ENCODE measurements around the gene C10orf120. TPM values are rescaled to one million over a fixed set of nuclear protein-coding genes. Genes with fewer than 3 reads are reported as not detected.

Gene C10orf120
- total RNA-seq, 1 donor from 2014 or later, result not detected

- no peak for DNase-seq (ENCODE audit: low spot score)
- ATAC-seq, result no peak
- intact Hi-C loops (cut with DNase I), result no loop called here
Observed at GRCh38 chr10:122665329-122665860, 34.3 kb downstream of the C10orf120 start.

GRCh38 chr10:122664501-122664900 lies 35.1 kb downstream of the C10orf120 start:
- ATAC-seq (no peak), DNase-seq (ENCODE audit: low spot score) (no peak)
- intact Hi-C loops (cut with DNase I), result no loop called here

GRCh38 chr10:122663516-122664130 lies 36.0 kb downstream of the C10orf120 start:
- no peak for DNase-seq (ENCODE audit: low spot score)
- intact Hi-C loops (cut with DNase I), result no loop called here
- no peak for ATAC-seq

- DNase-seq (ENCODE audit: low spot score), result no peak
Observed at GRCh38 chr10:122662231-122662630, 37.4 kb downstream of the C10orf120 start.

GRCh38 chr10:122660696-122661095 lies 39.0 kb downstream of the C10orf120 start:
- intact Hi-C loops (cut with DNase I), result no loop called here
- no peak for DNase-seq (ENCODE audit: low spot score)
- ATAC-seq, result no peak

More at GRCh38 chr10:122662231-122662630, 37.4 kb downstream of the C10orf120 start:
- no peak for ATAC-seq
- intact Hi-C loops (cut with DNase I), result no loop called here

- no peak for ATAC-seq
- intact Hi-C loops (cut with DNase I), result no loop called here
- DNase-seq (ENCODE audit: low spot score), result no peak
Observed at GRCh38 chr10:122659651-122660050, 40.0 kb downstream of the C10orf120 start.

GRCh38 chr10:122659126-122659525 lies 40.5 kb downstream of the C10orf120 start:
- DNase-seq (ENCODE audit: low spot score) (no peak), ATAC-seq (no peak)
- intact Hi-C loops (cut with DNase I), result no loop called here

- ATAC-seq (peak; percentile 67), DNase-seq (ENCODE audit: low spot score) (no peak)
- intact Hi-C loops (cut with DNase I), result no loop called here
Observed at GRCh38 chr10:122658356-122659049, 41.1 kb downstream of the C10orf120 start.

- no peak for DNase-seq (ENCODE audit: low spot score)
- ATAC-seq, result no peak
- intact Hi-C loops (cut with DNase I), result no loop called here
Observed at GRCh38 chr10:122657729-122658128, 41.9 kb downstream of the C10orf120 start.

- intact Hi-C loops (cut with DNase I), result no loop called here
- no peak for ATAC-seq
- DNase-seq (ENCODE audit: low spot score), result no peak
Observed at GRCh38 chr10:122657255-122657654, 42.4 kb downstream of the C10orf120 start.

- ATAC-seq (no peak), DNase-seq (ENCODE audit: low spot score) (no peak)
- intact Hi-C loops (cut with DNase I), result no loop called here
Observed at GRCh38 chr10:122656741-122657140, 42.9 kb downstream of the C10orf120 start.

- ATAC-seq (no peak), DNase-seq (ENCODE audit: low spot score) (no peak)
- intact Hi-C loops (cut with DNase I), result no loop called here
Observed at GRCh38 chr10:122656308-122656705, 43.3 kb downstream of the C10orf120 start.

- intact Hi-C loops (cut with DNase I), result no loop called here
- DNase-seq (ENCODE audit: low spot score) (no peak), ATAC-seq (no peak)
Observed at GRCh38 chr10:122655524-122656307, 43.9 kb downstream of the C10orf120 start.

GRCh38 chr10:122650331-122650730 lies 49.3 kb downstream of the C10orf120 start:
- DNase-seq (ENCODE audit: low spot score), result no peak
- ATAC-seq, result no peak
- intact Hi-C loops (cut with DNase I), result no loop called here

- ATAC-seq (no peak), DNase-seq (ENCODE audit: low spot score) (no peak)
- intact Hi-C loops (cut with DNase I), result no loop called here
Observed at GRCh38 chr10:122649903-122650302, 49.7 kb downstream of the C10orf120 start.

- intact Hi-C loops (cut with DNase I), result no loop called here
- DNase-seq (ENCODE audit: low spot score) (no peak), ATAC-seq (peak; percentile 68)
Observed at GRCh38 chr10:122648599-122649428, 50.8 kb downstream of the C10orf120 start.
